ENCODE data around the gene LRP1B. TPM values are rescaled to one million over a fixed set of nuclear protein-coding genes. Genes with fewer than 3 reads are reported as not detected.

Gene LRP1B
- total and polyA plus RNA-seq, 2 of the 8 experiments (the other 6 are each of a cell fraction or from before 2014, with no cell fraction given) = 0.03 TPM; not detected in 1

DNA sequence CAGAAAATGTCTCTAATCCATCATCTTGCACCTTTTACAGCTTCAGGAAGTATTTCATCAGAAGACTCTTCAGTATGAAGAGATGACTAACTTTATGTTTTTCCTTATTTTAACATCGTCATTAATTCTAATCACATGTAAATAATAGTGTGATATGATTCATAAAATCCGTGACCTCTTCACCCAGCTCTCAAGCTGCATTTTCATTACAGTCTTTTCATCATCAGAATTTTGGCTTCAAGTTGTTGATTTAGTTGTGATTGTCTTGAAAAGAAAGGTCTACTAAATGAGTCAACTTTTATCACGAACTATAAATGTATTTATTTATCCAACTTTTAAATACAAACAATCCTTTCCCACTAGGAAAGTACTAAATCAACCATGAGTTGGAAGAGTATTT lies 410.3 kb downstream of the LRP1B start (continued):
- TF ChIP-seq, protein P1, sequence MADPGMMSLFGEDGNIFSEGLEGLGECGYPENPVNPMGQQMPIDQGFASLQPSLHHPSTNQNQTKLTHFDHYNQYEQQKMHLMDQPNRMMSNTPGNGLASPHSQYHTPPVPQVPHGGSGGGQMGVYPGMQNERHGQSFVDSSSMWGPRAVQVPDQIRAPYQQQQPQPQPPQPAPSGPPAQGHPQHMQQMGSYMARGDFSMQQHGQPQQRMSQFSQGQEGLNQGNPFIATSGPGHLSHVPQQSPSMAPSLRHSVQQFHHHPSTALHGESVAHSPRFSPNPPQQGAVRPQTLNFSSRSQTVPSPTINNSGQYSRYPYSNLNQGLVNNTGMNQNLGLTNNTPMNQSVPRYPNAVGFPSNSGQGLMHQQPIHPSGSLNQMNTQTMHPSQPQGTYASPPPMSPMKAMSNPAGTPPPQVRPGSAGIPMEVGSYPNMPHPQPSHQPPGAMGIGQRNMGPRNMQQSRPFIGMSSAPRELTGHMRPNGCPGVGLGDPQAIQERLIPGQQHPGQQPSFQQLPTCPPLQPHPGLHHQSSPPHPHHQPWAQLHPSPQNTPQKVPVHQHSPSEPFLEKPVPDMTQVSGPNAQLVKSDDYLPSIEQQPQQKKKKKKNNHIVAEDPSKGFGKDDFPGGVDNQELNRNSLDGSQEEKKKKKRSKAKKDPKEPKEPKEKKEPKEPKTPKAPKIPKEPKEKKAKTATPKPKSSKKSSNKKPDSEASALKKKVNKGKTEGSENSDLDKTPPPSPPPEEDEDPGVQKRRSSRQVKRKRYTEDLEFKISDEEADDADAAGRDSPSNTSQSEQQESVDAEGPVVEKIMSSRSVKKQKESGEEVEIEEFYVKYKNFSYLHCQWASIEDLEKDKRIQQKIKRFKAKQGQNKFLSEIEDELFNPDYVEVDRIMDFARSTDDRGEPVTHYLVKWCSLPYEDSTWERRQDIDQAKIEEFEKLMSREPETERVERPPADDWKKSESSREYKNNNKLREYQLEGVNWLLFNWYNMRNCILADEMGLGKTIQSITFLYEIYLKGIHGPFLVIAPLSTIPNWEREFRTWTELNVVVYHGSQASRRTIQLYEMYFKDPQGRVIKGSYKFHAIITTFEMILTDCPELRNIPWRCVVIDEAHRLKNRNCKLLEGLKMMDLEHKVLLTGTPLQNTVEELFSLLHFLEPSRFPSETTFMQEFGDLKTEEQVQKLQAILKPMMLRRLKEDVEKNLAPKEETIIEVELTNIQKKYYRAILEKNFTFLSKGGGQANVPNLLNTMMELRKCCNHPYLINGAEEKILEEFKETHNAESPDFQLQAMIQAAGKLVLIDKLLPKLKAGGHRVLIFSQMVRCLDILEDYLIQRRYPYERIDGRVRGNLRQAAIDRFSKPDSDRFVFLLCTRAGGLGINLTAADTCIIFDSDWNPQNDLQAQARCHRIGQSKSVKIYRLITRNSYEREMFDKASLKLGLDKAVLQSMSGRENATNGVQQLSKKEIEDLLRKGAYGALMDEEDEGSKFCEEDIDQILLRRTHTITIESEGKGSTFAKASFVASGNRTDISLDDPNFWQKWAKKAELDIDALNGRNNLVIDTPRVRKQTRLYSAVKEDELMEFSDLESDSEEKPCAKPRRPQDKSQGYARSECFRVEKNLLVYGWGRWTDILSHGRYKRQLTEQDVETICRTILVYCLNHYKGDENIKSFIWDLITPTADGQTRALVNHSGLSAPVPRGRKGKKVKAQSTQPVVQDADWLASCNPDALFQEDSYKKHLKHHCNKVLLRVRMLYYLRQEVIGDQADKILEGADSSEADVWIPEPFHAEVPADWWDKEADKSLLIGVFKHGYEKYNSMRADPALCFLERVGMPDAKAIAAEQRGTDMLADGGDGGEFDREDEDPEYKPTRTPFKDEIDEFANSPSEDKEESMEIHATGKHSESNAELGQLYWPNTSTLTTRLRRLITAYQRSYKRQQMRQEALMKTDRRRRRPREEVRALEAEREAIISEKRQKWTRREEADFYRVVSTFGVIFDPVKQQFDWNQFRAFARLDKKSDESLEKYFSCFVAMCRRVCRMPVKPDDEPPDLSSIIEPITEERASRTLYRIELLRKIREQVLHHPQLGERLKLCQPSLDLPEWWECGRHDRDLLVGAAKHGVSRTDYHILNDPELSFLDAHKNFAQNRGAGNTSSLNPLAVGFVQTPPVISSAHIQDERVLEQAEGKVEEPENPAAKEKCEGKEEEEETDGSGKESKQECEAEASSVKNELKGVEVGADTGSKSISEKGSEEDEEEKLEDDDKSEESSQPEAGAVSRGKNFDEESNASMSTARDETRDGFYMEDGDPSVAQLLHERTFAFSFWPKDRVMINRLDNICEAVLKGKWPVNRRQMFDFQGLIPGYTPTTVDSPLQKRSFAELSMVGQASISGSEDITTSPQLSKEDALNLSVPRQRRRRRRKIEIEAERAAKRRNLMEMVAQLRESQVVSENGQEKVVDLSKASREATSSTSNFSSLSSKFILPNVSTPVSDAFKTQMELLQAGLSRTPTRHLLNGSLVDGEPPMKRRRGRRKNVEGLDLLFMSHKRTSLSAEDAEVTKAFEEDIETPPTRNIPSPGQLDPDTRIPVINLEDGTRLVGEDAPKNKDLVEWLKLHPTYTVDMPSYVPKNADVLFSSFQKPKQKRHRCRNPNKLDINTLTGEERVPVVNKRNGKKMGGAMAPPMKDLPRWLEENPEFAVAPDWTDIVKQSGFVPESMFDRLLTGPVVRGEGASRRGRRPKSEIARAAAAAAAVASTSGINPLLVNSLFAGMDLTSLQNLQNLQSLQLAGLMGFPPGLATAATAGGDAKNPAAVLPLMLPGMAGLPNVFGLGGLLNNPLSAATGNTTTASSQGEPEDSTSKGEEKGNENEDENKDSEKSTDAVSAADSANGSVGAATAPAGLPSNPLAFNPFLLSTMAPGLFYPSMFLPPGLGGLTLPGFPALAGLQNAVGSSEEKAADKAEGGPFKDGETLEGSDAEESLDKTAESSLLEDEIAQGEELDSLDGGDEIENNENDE (IDR thresholded peaks at IDR 0.05; ENCODE audit: insufficient replicate concordance, low read length) = no peak
- TF ChIP-seq SP4 (IDR thresholded peaks at IDR 0.05; ENCODE audit: low read length) (no peak), SIX5 (IDR thresholded peaks at IDR 0.05; ENCODE audit: low read depth, low read length) (no peak), SIN3A (conservative IDR thresholded peaks at IDR 0.05 in 1 of 2, IDR thresholded peaks at IDR 0.05 in 1 of 2; ENCODE audit: low read depth in 1 of 2, low read length in 2 of 2) (no peak), TAF1 (IDR thresholded peaks at IDR 0.05; ENCODE audit: low read depth, low read length) (no peak), POLR2AphosphoS5 (IDR thresholded peaks at IDR 0.05; ENCODE audit: low read depth, low read length) (no peak), JUND (IDR thresholded peaks at IDR 0.05; ENCODE audit: low read length) (no peak), MAFK (IDR thresholded peaks at IDR 0.05; ENCODE audit: low read depth, low read length) (no peak), POU5F1 (IDR thresholded peaks at IDR 0.05; ENCODE audit: low read depth, low read length) (no peak), CHD1 (IDR thresholded peaks at IDR 0.05; ENCODE audit: low read depth, low read length) (no peak), CHD2 (IDR thresholded peaks at IDR 0.05; ENCODE audit: low read length) (no peak)

All from H1 (cell line).